NCI-H2196 (cell line): ENCODE measurements around the gene CDC34.
"Not testable (repeated sequence)": the region's sequence is repeated elsewhere in the genome, so short reads cannot be mapped to it uniquely, and the experiment has no call there.

Experiments
- DNase-seq: peaks from one replicate; lab custom pipeline; 2025; ENCODE audit not compliant: unreplicated experiment; lab: John Stamatoyannopoulos, UW

CDC34 gene

DNA sequence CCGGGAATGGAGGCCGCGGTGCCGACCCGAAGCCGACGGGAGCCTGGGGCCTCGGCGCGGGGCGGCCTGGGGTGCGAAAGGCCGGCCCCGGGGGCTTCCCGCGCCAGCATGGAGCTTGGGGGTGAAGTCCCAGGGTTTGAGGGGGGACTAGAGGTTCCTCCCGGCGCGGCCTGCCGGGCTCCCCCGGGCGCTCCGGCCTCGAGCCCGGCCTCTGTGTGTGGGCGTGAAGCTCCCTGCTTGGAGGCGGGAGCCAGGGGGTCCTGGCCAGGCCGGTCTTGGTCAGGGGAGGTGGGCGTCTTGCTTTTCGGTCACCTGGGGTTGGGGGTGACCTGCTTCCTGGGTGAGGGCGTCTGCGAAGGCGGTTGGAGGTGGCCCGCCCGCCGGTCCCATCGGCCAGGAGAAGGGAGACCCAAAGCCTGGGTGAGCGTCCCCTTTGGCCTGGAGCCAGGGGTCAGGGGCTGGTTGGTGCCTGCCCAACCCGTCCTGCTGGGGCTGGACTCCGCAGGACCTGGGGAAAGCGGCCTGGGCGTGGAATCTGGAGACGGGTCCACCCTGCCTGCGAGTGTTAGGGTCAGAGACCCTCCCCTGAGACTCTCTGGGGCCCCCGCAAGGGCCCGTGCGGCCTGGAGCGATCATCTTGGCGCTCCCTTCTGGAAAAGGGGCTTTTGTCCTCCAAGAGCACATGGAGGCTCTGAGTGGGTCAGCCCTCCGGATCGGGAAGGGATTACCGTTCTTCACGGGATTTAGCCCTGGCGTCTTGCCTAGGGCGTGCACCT is 41.4 kb downstream of the CDC34 start:
- peak; percentile 27 for DNase-seq

- no peak for DNase-seq
These were observed 41.9 kb downstream of the CDC34 start for GRCh38 chr19:573519-573825.

- no peak for DNase-seq
These were observed 43.3 kb downstream of the CDC34 start for GRCh38 chr19:574658-575526.

- DNase-seq = no peak
These were observed 44.3 kb downstream of the CDC34 start for GRCh38 chr19:575527-576506.

DNA sequence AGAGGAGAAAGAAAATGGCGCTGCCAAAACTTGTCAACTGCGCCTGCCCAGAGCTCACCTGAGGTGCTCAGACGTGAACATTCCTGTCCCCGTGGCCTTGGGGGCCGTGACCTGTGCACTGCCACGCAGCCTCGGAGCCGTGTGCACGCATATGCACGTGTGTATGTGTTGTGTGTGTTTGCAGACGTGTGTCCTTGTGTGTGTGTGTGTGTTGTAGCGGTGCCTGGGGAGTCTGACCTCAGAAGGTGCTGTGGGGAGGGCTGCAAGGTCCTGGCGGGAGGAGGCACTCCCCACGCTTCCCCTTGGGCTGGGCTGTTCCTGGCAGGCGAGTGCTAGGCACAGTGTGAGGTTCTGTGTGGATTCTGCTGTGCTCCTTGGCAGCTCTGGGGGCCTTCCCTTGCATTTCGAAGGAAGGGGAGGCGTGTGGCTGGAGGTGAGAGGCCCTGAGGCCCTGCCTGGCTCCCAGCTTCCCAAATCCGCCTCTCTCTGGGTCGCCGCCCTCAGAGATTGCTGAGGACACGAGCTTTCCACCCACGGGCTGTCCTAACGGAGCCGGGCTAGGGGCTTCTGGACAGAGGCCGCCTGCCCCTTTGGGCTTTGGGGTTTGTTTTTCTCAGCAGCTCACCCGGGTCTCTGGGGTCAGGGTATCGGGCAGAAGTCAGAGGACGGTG is 45.3 kb downstream of the CDC34 start:
- DNase-seq = no peak

DNA sequence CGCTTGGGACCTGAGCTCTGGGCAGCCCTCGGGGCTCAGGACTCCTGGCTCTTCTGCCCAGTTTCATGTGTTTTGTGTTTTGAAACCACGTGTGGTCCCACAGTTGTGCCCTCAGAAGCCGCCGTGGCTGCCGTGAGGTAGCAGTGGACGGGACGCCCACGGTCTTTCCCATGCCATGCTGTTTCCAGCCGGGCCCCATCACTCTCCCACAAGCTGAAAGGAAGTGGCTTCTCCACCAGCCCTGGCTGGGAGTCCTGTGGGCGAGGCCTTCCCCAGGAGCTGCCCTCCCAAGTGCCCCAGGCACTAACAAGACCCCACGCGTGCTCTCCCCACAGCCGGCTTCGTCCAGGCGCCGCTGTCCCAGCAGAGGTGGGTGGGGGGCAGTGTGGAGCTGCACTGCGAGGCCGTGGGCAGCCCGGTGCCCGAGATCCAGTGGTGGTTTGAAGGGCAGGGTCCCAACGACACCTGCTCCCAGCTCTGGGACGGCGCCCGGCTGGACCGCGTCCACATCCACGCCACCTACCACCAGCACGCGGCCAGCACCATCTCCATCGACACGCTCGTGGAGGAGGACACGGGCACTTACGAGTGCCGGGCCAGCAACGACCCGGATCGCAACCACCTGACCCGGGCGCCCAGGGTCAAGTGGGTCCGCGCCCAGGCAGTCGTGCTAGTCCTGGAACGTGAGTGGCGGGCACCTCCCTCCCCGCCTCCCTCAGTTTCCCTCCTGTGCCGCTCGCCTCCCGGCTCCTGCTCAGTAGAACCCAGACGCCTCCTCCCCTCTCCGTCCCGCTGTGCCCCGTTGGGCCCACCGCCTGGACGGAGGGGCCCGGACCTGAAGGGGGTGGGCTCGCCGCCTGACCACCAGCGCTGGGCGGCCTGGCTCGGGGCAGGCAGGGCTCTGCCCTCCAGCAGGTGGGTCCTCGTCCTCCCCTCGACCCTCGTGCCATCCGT is 46.2 kb downstream of the CDC34 start:
- DNase-seq = no peak

GRCh38 chr19:579111-579841 is 47.7 kb downstream of the CDC34 start:
- DNase-seq = no peak

DNA sequence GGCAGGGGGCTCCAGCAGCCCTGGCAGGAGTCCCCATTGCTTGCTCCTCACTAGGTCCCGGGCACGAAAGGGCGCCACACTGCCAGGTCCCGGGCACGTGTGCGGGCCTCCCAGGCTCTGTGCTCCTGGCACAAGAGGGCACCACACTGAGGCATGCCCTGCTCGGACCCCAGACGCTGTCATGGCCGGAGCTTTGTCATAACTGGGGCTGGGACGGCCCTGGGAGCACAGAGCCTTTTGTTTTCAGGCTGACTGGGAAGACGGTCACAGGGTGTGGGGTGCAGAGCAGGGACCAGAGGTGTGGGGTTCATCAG is 48.2 kb downstream of the CDC34 start:
- no peak for DNase-seq

GRCh38 chr19:580274-580835 is 48.8 kb downstream of the CDC34 start:
- DNase-seq = no peak

- DNase-seq = no peak
These were observed 50.0 kb downstream of the CDC34 start for GRCh38 chr19:581399-582111.

GRCh38 chr19:582497-583197 is 51.1 kb downstream of the CDC34 start:
- DNase-seq = no peak

- DNase-seq = no peak
These were observed 51.8 kb downstream of the CDC34 start for GRCh38 chr19:583198-583967.

DNA sequence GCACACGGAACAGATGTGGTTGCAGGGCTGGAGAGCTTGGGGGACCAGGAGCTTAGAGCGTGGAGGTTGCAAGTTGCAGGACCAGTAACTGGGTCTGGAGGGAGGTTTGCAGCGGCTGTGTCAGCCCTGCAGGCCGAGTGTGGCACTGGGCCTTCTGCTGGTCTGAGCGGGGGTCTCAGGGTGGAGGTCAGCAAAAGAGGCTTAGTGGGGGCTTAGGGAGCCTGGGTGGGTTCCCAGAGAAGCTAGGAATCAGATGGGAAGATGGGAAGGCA is 52.3 kb downstream of the CDC34 start:
- no peak for DNase-seq

DNA sequence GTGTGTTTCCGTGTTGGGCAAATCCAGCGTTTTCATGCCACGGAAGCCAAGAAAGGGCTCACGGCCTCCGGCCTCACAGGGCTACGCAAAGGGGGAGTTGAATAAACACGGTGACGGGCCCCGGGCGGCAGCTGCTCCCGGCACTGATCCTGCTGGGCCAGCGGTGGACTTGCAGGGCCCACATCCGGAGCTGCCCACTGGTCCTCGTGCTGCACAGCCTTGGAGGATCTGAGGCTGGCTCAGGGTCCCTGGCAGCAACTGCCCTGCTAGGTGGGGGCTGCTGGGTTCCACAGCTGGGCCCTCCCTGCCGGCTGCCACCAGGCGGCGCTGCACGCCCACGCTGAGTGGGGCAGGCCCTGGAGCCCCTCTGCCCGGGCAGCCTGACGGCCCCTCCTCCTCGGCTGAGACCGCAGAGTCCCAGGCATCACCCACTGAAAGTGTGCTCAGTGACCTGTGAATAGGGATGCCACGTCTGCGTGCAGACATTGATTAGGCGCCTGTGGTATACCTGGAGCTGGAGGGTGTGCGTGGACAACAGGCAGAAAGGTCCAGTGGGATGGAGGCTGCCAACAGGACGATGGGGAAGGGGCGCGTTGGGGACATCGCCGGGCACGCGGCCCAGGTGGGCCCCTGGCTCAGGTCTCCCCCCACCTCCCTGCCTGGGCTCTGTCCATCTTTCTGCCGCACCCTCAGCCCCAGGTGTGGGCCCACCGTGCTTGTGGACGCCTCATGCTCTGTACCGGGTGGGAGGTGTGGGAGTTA is 52.9 kb downstream of the CDC34 start:
- peak; percentile 40 for DNase-seq

- not testable (repeated sequence) for DNase-seq
These were observed 53.6 kb downstream of the CDC34 start for GRCh38 chr19:585146-585545.

DNA sequence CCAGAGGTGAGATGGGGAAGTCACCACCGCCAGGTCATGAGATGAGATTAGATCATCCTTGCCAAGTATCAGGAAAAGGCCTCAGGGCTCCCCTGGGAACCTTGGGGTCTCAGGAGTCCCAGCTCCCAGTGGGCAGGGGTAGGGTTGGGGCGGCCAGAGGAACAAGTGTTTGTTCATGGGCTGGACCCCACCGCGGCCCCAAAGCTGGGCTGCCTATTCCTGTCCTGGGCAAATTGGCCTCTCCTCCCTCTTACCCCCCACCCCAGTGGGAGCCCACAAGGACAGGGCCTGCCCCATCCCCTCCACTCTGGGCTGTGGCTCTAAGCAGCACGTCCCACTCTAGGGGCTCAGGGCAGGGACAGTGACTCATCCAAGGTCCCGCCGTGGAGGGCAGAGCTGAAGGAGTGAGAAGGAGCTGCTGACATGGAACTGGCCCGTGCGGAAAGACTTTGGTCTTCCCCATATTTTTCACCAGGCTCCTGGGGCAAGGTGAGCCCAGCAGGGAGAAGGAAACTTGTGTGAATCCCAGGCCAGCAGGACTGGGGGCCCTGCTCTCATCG is 54.1 kb downstream of the CDC34 start:
- no peak for DNase-seq
